HepG2 (cell line): ENCODE measurements around the gene CTDSP1. TPM values are rescaled to one million over a fixed set of nuclear protein-coding genes. Genes with fewer than 3 reads are reported as not detected.
A peak's percentile ranks its signal among the peaks of the same experiment; 100 is the strongest.

ENCODE experiments used
- CBX5 ChIP-seq: sonication (generic); formaldehyde crosslinking; IDR thresholded peaks from 2 replicates; pipeline ENCODE4 v1.4.0; 2020; ENCODE audit warnings: missing genetic modification reagents, borderline replicate concordance
- ELK4 ChIP-seq: sonication (generic); formaldehyde crosslinking; IDR thresholded peaks from 2 replicates; pipeline ENCODE4 v1.9.0; 2021; ENCODE audit warnings: missing genetic modification reagents, borderline replicate concordance
- GABPB1 ChIP-seq: IDR thresholded peaks from 2 replicates; pipeline ENCODE4 v1.6.1; 2016; ENCODE audit warnings: mild to moderate bottlenecking, missing genetic modification reagents, moderate library complexity, missing compliant biosample characterization
- HNRNPK ChIP-seq: fragments of 200-400 bp; formaldehyde crosslinking; IDR thresholded peaks from 2 replicates; pipeline ENCODE4 v1.6.1; 2018; ENCODE audit warnings: low read length, low read depth, moderate library complexity, mild to moderate bottlenecking; ENCODE audit not compliant: poor library complexity, severe bottlenecking
- HOXA5 ChIP-seq: sonication (generic); formaldehyde crosslinking; IDR thresholded peaks from 2 replicates; pipeline ENCODE4 v1.4.0; 2020; ENCODE audit warnings: missing genetic modification reagents
- MIER3 ChIP-seq: IDR thresholded peaks from 2 replicates; pipeline ENCODE4 v1.6.1; 2016; ENCODE audit warnings: missing compliant biosample characterization, borderline replicate concordance
- TERF1 ChIP-seq: sonication (generic); formaldehyde crosslinking; IDR thresholded peaks from 2 replicates; pipeline ENCODE4 v1.8.0; 2022; ENCODE audit warnings: mild to moderate bottlenecking, missing genetic modification reagents, moderate library complexity
- ZC3H4 ChIP-seq: sonication (generic); formaldehyde crosslinking; IDR thresholded peaks from 2 replicates; pipeline ENCODE4 v1.4.0; 2020; ENCODE audit warnings: missing genetic modification reagents, borderline replicate concordance
- ZFP41 ChIP-seq: sonication (generic); formaldehyde crosslinking; IDR thresholded peaks from 2 replicates; pipeline ENCODE4 v1.4.0; 2020; ENCODE audit warnings: mild to moderate bottlenecking, missing genetic modification reagents, borderline replicate concordance
- ZNF180 ChIP-seq: sonication (generic); formaldehyde crosslinking; IDR thresholded peaks from 2 replicates; pipeline ENCODE4 v1.4.0; 2020; ENCODE audit warnings: low read depth, missing genetic modification reagents, borderline replicate concordance
- ZNF441 ChIP-seq: sonication (generic); formaldehyde crosslinking; IDR thresholded peaks from 2 replicates; pipeline ENCODE4 v1.7.0; 2021; ENCODE audit warnings: missing genetic modification reagents, borderline replicate concordance
- ZNF576 ChIP-seq: sonication (generic); formaldehyde crosslinking; IDR thresholded peaks from 2 replicates; pipeline ENCODE4 v1.4.0; 2020; ENCODE audit warnings: mild to moderate bottlenecking, missing genetic modification reagents
- ZNF687 ChIP-seq: sonication (generic); formaldehyde crosslinking; IDR thresholded peaks from 2 replicates; pipeline ENCODE4 v1.5.1; 2020; ENCODE audit warnings: mild to moderate bottlenecking, missing genetic modification reagents, moderate library complexity
- ZNF782 ChIP-seq: sonication (generic); formaldehyde crosslinking; IDR thresholded peaks from 2 replicates; pipeline ENCODE4 v1.4.0; 2020; ENCODE audit warnings: missing genetic modification reagents, mild to moderate bottlenecking, borderline replicate concordance
- polyA plus RNA-seq, 8 experiments: library from polyadenylated mRNA; depleted of rRNA in 3 of 8; stranded (reverse) in 7 of 8; unstranded in 1 of 8; fragments of >200 nt; fragmentation: Illumina TruSeq in 4 of 8; extraction: Trizol in 4 of 8; gene quantifications; 2 replicates each; pipeline versions ENCODE4 v1.2.1 to v1.2.3, GENCODE V29; 2011 to 2016; ENCODE audit warnings: low read depth in 4 of 8, missing spikeins in 1 of 8, mixed read lengths in 1 of 8; ENCODE audit not compliant: insufficient read depth in 1 of 8
- total RNA-seq, 5 experiments: library from RNA; depleted of rRNA; stranded (reverse); fragments of >200 nt; fragmentation: Illumina TruSeq; extraction: Trizol; gene quantifications; 2 replicates each; pipeline ENCODE4 v1.2.3, GENCODE V29; 2016; ENCODE audit warnings: low read depth in 1 of 5
- TF ChIP-seq, protein P1 (sequence below): sonication (generic); formaldehyde crosslinking; IDR thresholded peaks from 2 replicates; pipeline ENCODE4 v1.4.0; 2020; ENCODE audit warnings: mild to moderate bottlenecking, missing genetic modification reagents
- TF ChIP-seq, protein P2 (sequence below): sonication (generic); formaldehyde crosslinking; IDR thresholded peaks from 2 replicates; pipeline ENCODE4 v1.4.0; 2020; ENCODE audit warnings: low read depth, mild to moderate bottlenecking, missing genetic modification reagents

The CTDSP1 gene
- total and polyA plus RNA-seq, 2 of the 13 experiments (the other 11 are each of a cell fraction or from before 2014, with no cell fraction given), result 91.0 to 268 TPM

- peak; percentile 82; the same call in 1 of the 2 replicates for TF ChIP-seq MIER3
- TF ChIP-seq HOXA5 (CRISPR knock-in tag), result peak; percentile 79; the same call in 1 of the 2 replicates
- no peak for TF ChIP-seq ZNF576 (CRISPR knock-in tag)
- no peak for TF ChIP-seq ZNF180 (CRISPR knock-in tag)
- TF ChIP-seq TERF1 (CRISPR knock-in tag), result 0 out of 2 replicates have a peak, but pooled peaks have one; percentile 39
- TF ChIP-seq, protein P1, sequence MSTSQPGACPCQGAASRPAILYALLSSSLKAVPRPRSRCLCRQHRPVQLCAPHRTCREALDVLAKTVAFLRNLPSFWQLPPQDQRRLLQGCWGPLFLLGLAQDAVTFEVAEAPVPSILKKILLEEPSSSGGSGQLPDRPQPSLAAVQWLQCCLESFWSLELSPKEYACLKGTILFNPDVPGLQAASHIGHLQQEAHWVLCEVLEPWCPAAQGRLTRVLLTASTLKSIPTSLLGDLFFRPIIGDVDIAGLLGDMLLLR, result no peak; the same call in 1 of the 2 replicates
- no peak for TF ChIP-seq ELK4 (CRISPR knock-in tag)
- peak; percentile 90 for TF ChIP-seq ZNF687 (CRISPR knock-in tag)
- TF ChIP-seq GABPB1, result peak; percentile 45
- TF ChIP-seq ZC3H4 (CRISPR knock-in tag), result no peak
- TF ChIP-seq, protein P2, sequence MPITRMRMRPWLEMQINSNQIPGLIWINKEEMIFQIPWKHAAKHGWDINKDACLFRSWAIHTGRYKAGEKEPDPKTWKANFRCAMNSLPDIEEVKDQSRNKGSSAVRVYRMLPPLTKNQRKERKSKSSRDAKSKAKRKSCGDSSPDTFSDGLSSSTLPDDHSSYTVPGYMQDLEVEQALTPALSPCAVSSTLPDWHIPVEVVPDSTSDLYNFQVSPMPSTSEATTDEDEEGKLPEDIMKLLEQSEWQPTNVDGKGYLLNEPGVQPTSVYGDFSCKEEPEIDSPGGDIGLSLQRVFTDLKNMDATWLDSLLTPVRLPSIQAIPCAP, result no peak; the same call in 1 of the 2 replicates
- TF ChIP-seq HNRNPK, result no peak
- TF ChIP-seq ZNF782 (CRISPR knock-in tag), result no peak
- TF ChIP-seq CBX5 (CRISPR knock-in tag), result peak; percentile 85; the same call in 1 of the 2 replicates
- no peak; the same call in 1 of the 2 replicates for TF ChIP-seq ZFP41 (CRISPR knock-in tag)
- TF ChIP-seq ZNF441 (CRISPR knock-in tag), result peak; percentile 79; the same call in 1 of the 2 replicates
Observed at GRCh38 chr2:218418717-218419458, 19.2 kb downstream of the CTDSP1 start, which contains the start of gene VIL1 (continued).
